ENCODE measurements around the gene RSPH9. TPM values are rescaled to one million over a fixed set of nuclear protein-coding genes. Genes with fewer than 3 reads are reported as not detected.

The RSPH9 gene
- total RNA-seq, 1 experiment from 2014 or later = 0.28 TPM

DNA sequence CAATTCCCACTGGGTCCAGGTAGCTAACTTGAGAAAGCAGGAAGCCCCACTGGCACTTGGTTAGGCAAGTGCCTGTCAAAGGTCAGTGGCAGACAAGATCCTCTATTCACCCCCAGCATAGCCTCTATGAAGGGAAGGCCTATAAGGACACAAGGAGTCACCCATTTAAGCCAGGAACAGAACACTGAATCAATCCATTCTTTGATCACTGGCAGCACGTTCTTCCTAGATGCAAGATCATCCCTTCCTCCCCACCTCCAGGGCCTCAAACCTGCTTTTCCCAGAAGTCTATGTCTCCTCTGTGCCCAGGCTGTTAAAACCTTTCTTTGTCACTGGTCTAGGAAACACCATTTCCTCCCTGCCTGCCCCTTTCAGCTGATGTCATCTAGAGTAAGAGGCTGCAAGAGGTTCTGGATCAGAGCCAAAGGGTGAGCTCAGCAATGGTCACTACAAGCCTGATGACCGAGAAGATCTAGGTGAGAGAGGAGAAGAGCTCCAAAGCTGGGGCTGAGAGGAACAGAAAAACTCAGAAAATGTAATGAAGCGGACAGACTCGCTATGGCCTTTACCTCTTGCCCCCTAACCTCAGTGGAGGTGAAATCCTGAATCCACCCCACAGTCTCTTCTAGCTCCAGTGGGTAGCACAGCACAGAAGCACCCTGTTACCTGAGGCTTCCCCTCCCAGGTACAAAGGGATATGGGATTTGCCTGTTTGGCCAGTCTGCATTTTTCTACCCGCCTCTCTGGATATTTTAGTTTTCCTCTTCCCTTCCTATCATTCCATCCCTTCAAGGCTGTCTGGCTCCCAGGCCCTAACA is 17.6 kb upstream of the RSPH9 start:
- in situ Hi-C loops (cut with HindIII; ENCODE audit: low pct_unique_long_range_greater_than_20kb, low sequenced_read_pairs) (no loop called here), intact Hi-C loops (cut with micrococcal nuclease; ENCODE audit: unreplicated experiment) (no loop called here)
- Histone ChIP-seq H3K4me3 (ENCODE audit: low read depth in 2 of 2, low read length in 2 of 2) (peak overlapping the region; percentile 0 to 92; a peak in 2 of 4 replicates), H3K9me3 (ENCODE audit: control insufficient read depth, insufficient read depth, low read depth, low read length) (no peaks in the 10 kb centered on the region), H3K36me3 (ENCODE audit: control insufficient read depth, insufficient read depth, low read length) (peaks cover under 1% of the 10 kb centered on the region; the same call in 1 of the 2 replicates), H3K4me1 (ENCODE audit: control insufficient read depth, insufficient read depth, low read length) (peaks cover 21% of the 10 kb centered on the region), H3K27me3 (ENCODE audit: control insufficient read depth, insufficient read depth, low read length) (no peaks in the 10 kb centered on the region), H3K27ac (ENCODE audit: low read length) (peak overlapping the region; percentile 60; the same call in 1 of the 2 replicates)
- TF ChIP-seq REST (IDR thresholded peaks at IDR 0.05; ENCODE audit: insufficient read depth in 1 of 2, low read depth in 2 of 2, low read length in 1 of 2) (no peak), POLR2AphosphoS5 (IDR thresholded peaks at IDR 0.05; ENCODE audit: low read depth, low read length) (no peak), SIN3A (IDR thresholded peaks at IDR 0.05; ENCODE audit: borderline replicate concordance, insufficient read depth, low read depth, low read length) (no peak), TCF7L2 (IDR thresholded peaks at IDR 0.05; ENCODE audit: low read depth, low read length) (no peak)
- TF ChIP-seq, protein P1, sequence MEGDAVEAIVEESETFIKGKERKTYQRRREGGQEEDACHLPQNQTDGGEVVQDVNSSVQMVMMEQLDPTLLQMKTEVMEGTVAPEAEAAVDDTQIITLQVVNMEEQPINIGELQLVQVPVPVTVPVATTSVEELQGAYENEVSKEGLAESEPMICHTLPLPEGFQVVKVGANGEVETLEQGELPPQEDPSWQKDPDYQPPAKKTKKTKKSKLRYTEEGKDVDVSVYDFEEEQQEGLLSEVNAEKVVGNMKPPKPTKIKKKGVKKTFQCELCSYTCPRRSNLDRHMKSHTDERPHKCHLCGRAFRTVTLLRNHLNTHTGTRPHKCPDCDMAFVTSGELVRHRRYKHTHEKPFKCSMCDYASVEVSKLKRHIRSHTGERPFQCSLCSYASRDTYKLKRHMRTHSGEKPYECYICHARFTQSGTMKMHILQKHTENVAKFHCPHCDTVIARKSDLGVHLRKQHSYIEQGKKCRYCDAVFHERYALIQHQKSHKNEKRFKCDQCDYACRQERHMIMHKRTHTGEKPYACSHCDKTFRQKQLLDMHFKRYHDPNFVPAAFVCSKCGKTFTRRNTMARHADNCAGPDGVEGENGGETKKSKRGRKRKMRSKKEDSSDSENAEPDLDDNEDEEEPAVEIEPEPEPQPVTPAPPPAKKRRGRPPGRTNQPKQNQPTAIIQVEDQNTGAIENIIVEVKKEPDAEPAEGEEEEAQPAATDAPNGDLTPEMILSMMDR (IDR thresholded peaks at IDR 0.05) = no peak
- POLR2A ChIA-PET = no interaction called here
- CTCF ChIA-PET = no interaction called here
- DNase-seq (ENCODE audit: low read depth, low spot score) = peak; percentile 90
- BruUV-seq (replicated peaks) = no TSS peak
- ATAC-seq = no peak

- Histone ChIP-seq H3K27ac (ENCODE audit: low read length) (peak overlapping the region; percentile 91), H3K4me3 (ENCODE audit: low read depth in 2 of 2, low read length in 2 of 2) (peak overlapping the region; percentile 92 to 93), H3K36me3 (ENCODE audit: control insufficient read depth, insufficient read depth, low read length) (no peaks in the 10 kb centered on the region; the same call in 1 of the 2 replicates), H3K9me3 (ENCODE audit: control insufficient read depth, insufficient read depth, low read depth, low read length) (no peaks in the 10 kb centered on the region), H3K27me3 (ENCODE audit: control insufficient read depth, insufficient read depth, low read length) (no peaks in the 10 kb centered on the region), H3K4me1 (ENCODE audit: control insufficient read depth, insufficient read depth, low read length) (peaks cover 21% of the 10 kb centered on the region)
- in situ Hi-C loops (cut with HindIII; ENCODE audit: low pct_unique_long_range_greater_than_20kb, low sequenced_read_pairs) = no loop called here
- no peak for TF ChIP-seq SIN3A (IDR thresholded peaks at IDR 0.05; ENCODE audit: borderline replicate concordance, insufficient read depth, low read depth, low read length)
- TF ChIP-seq, protein P1 (IDR thresholded peaks at IDR 0.05) = no peak
- TF ChIP-seq POLR2AphosphoS5 (IDR thresholded peaks at IDR 0.05; ENCODE audit: low read depth, low read length) = no peak
- no peak for TF ChIP-seq REST (IDR thresholded peaks at IDR 0.05; ENCODE audit: insufficient read depth in 1 of 2, low read depth in 2 of 2, low read length in 1 of 2)
- TF ChIP-seq TCF7L2 (IDR thresholded peaks at IDR 0.05; ENCODE audit: low read depth, low read length) = no peak
- intact Hi-C loops (cut with micrococcal nuclease; ENCODE audit: unreplicated experiment) = no loop called here
- ChIA-PET POLR2A (interaction anchor here (0.6 to 0.9 kb wide), 2 partner anchors 25 to 277 kb away, joined by 4 to 10 read pairs; no protein-coding TSS in a partner anchor), CTCF (interaction anchor here (0.7 to 1.1 kb wide), 2 partner anchors 22 to 452 kb away, joined by 3 to 8 read pairs; no protein-coding TSS in a partner anchor)
- no peak for DNase-seq (ENCODE audit: low read depth, low spot score)
- ATAC-seq = peak; percentile 47
- TSS peak; percentile 83 for BruUV-seq (replicated peaks)
These were observed 16.3 kb upstream of the RSPH9 start for GRCh38 chr6:43628393-43629103.
